C4-2B (cell line): ENCODE results near the gene ARHGEF28.

Experiments
- CTCF ChIP-seq: fragments of 450-650 bp; conservative IDR thresholded peaks from 2 replicates; pipeline ENCODE4 v1.5.1; 2017; ENCODE audit warnings: mild to moderate bottlenecking
- ZFX ChIP-seq: fragments of 450-650 bp; IDR thresholded peaks from 2 replicates; pipeline ENCODE4 v1.6.1; 2017

DNA sequence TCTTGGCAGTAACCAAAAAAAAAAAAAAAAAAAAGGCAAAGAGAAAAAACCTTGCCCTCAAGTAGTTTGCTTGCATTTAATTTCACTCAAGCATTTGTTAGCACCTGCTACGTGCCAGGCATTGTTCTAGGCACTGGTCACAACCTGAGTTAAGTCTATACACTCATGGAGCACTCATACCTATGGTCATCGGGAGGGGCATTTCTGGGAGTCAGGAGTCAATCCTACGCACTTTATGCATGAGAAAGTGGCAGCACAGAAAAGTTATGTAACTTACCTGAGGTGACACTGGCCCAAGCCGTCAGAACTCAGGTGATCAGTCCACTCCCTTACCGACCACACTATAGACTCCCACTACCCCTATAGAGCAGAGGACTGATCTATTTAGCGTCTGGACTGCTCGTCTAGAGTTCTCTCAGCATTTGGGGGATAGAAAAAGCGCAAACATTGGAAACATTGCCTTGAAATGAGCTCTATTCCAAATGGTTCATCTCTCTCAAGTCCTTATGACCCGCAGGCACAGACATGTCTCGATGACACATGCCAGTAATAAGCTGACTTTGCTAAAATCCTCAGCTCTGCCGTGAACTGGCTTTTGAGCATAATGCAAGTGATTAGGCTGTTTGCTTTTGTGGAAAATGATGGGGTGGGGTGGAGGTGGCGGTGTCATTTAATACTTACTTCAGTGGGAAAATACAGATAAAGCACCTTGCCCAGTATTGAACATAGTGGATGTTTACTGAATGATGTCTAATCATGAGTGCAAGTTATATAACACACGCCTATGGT, 160.2 kb downstream of the ARHGEF28 start:
- no peak for TF ChIP-seq CTCF
- TF ChIP-seq ZFX, result no peak
